ENCODE results near the gene TGFBR3L. TPM values are rescaled to one million over a fixed set of nuclear protein-coding genes. Genes with fewer than 3 reads are reported as not detected.

The TGFBR3L gene
- total and polyA plus RNA-seq, 10 of the 15 experiments (the other 5 are each of a cell fraction or from before 2014, with no cell fraction given) = 0.20 to 0.23 TPM; not detected in 8

- no peak for DNase-seq (ENCODE audit: low read depth, low spot score)
- H3K79me2 ChIP-seq (ENCODE audit: control insufficient read depth, insufficient read depth, low read length) = no peaks in the 10 kb centered on the region
- 75% methylated on average over 42 of the region's 42 CpGs for WGBS (ENCODE audit: insufficient coverage, insufficient replicate concordance, low lambda C conversion rate, missing lambda C conversion rate)
- H3K9me3 ChIP-seq (replicated peaks; ENCODE audit: control insufficient read depth, insufficient read depth, low read length) = no peaks in the 10 kb centered on the region; the same call in 2 of the 3 replicates
- no peak overlapping the region for H3K4me3 ChIP-seq
- intact Hi-C loops (cut with micrococcal nuclease; ENCODE audit: unreplicated experiment) (no loop called here), in situ Hi-C loops (cut with MboI) (no loop called here)
- BruUV-seq (replicated peaks) = no TSS peak
- no peak overlapping the region for H3K9ac ChIP-seq (ENCODE audit: control insufficient read depth, insufficient read depth, low read length)
- ChIA-PET POLR2A (interaction anchor here (0.7 to 2.9 kb wide), 3 partner anchors 15 to 147 kb away, joined by 6 to 27 read pairs (median 18); partner anchors contain the start of genes MAP2K7 and TIMM44), RAD21 (ENCODE audit: unreplicated experiment) (interaction anchor here (1.1 to 2.5 kb wide), 4 partner anchors 10 to 350 kb away, joined by 5 to 17 read pairs (median 14); partner anchors contain the start of genes MAP2K7 and TIMM44), CTCF (interaction anchor here (1.1 to 3.9 kb wide), 6 partner anchors 10 to 350 kb away, joined by 3 to 32 read pairs (median 10); partner anchors contain the start of genes MAP2K7 and TIMM44), SMC1A (ENCODE audit: uncharacterized antibody, unreplicated experiment) (interaction anchor here (1.6 kb wide), 2 partner anchors 25 kb away, joined by 3 to 7 read pairs; partner anchors contain the start of gene TIMM44)
- no peak overlapping the region for H3K27ac ChIP-seq (ENCODE audit: control insufficient read depth, insufficient read depth)
- no peak for ATAC-seq
- H2AFZ ChIP-seq (ENCODE audit: control insufficient read depth, low read depth, low read length) = no peak overlapping the region
- H3K4me2 ChIP-seq (ENCODE audit: control insufficient read depth, insufficient read depth) = peak overlapping the region; percentile 82; the same call in 1 of the 2 replicates
- no peaks in the 10 kb centered on the region; a peak in 1 of 4 replicates for H3K36me3 ChIP-seq (ENCODE audit: control insufficient read depth in 2 of 2, insufficient read depth in 2 of 2, low read length in 1 of 2)
- H3K4me1 ChIP-seq (ENCODE audit: control insufficient read depth, insufficient read depth, low read length) = peaks cover 11% of the 10 kb centered on the region
- no peaks in the 10 kb centered on the region for H4K20me1 ChIP-seq (ENCODE audit: control insufficient read depth, insufficient read depth)
- no peak for FAIRE-seq
- no peak for TF ChIP-seq EP300 (IDR thresholded peaks at IDR 0.05; ENCODE audit: borderline replicate concordance in 1 of 2, control insufficient read depth in 1 of 2, low read depth in 2 of 2, low read length in 2 of 2)
- no peak for TF ChIP-seq RAD51 (IDR thresholded peaks at IDR 0.05)
- no peak for TF ChIP-seq SP1 (IDR thresholded peaks at IDR 0.05; ENCODE audit: low read depth, low read length)
- no peak for TF ChIP-seq RAD21 (IDR thresholded peaks at IDR 0.05; ENCODE audit: insufficient read depth, low read depth, low read length)
- no peak for TF ChIP-seq RFX5 (IDR thresholded peaks at IDR 0.05; ENCODE audit: low read depth, low read length)
- TF ChIP-seq ZNF384 (IDR thresholded peaks at IDR 0.05; ENCODE audit: borderline replicate concordance, low read depth, low read length) = no peak
- no peak for TF ChIP-seq KLF5 (IDR thresholded peaks at IDR 0.05; ENCODE audit: partially characterized antibody)
- TF ChIP-seq ZBTB33 (IDR thresholded peaks at IDR 0.05) = no peak
- no peak for TF ChIP-seq EED (IDR thresholded peaks at IDR 0.05; ENCODE audit: low read depth)
- no peak for TF ChIP-seq KAT2A (conservative IDR thresholded peaks at IDR 0.05; ENCODE audit: control insufficient read depth, low read depth, low read length)
- peaks cover 8 to 21% of the 10 kb centered on the region in 2 experiments for H3K27me3 ChIP-seq (replicated peaks in 1 of 2; ENCODE audit: control insufficient read depth in 2 of 2, insufficient read depth in 2 of 2, low read length in 1 of 2)
Measured at GRCh38 chr19:7918615-7919421, 4.2 kb downstream of the TGFBR3L start.

Measured in GM12878 (cell line).